OCI-LY7 (cell line): ENCODE data around the gene DBF4B. TPM values are rescaled to one million over a fixed set of nuclear protein-coding genes. Genes with fewer than 3 reads are reported as not detected.

Source experiments
- BruUV-seq: library from RNA; stranded (reverse); fragments of 400-500 nt; replicated peaks from 2 replicates; lab custom pipeline; 2021; lab: Mats Ljungman, UMichigan
- CTCF ChIA-PET: fragments of 300-600 bp; sonication (Branson Sonifier 250); formaldehyde crosslinking; loops from one replicate; lab custom pipeline; 2022; ENCODE audit warnings: antibody characterized with exemption; ENCODE audit not compliant: unreplicated experiment; lab: Charles Lee
- POLR2A ChIA-PET: fragments of 300-600 bp; sonication (Branson Sonifier 250); formaldehyde crosslinking; loops from one replicate; lab custom pipeline; 2022; ENCODE audit warnings: antibody characterized with exemption; lab: Charles Lee
- DNase-seq: peaks from one replicate; pipeline ENCODE4 v3.0.0-alpha.2; 2015; ENCODE audit warnings: low spot score
- H2AFZ ChIP-seq: fragments of 200-600 bp; sonication (generic), shearing (Covaris generic); 2 replicates; pipeline ENCODE4 v1.6.1; 2014; ENCODE audit warnings: mild to moderate bottlenecking, antibody characterized with exemption, low read length, moderate library complexity
- H3K27ac ChIP-seq: fragments of 200-600 bp; sonication (generic); 2 replicates; pipeline ENCODE4 v1.5.1; 2014; ENCODE audit warnings: mixed run types, low read depth, mild to moderate bottlenecking, moderate library complexity, low read length, inconsistent platforms; ENCODE audit not compliant: poor library complexity, severe bottlenecking
- H3K36me3 ChIP-seq: fragments of 200-600 bp; sonication (generic); 2 replicates; pipeline ENCODE4 v1.6.1; 2014; ENCODE audit warnings: mild to moderate bottlenecking, antibody characterized with exemption, low read length, moderate library complexity, mixed read lengths; ENCODE audit not compliant: insufficient read depth
- H3K4me1 ChIP-seq: fragments of 200-600 bp; sonication (generic); 2 replicates; pipeline ENCODE4 v1.5.1; 2014; ENCODE audit warnings: mild to moderate bottlenecking, low read length; ENCODE audit not compliant: insufficient read depth, poor library complexity, severe bottlenecking
- H3K4me2 ChIP-seq: fragments of 200-600 bp; sonication (generic); 2 replicates; pipeline ENCODE4 v1.6.1; 2014; ENCODE audit warnings: mild to moderate bottlenecking, low read length
- H3K4me3 ChIP-seq: fragments of 200-600 bp; sonication (generic); 2 replicates; pipeline ENCODE4 v1.5.1; 2014; ENCODE audit warnings: mild to moderate bottlenecking, low read depth, low read length; ENCODE audit not compliant: poor library complexity, severe bottlenecking
- H3K79me2 ChIP-seq: fragments of 200-600 bp; sonication (generic); 2 replicates; pipeline ENCODE4 v1.6.1; 2016; ENCODE audit warnings: low read depth, mild to moderate bottlenecking, low read length, moderate library complexity, mixed read lengths; ENCODE audit not compliant: insufficient read depth
- H3K9me2 ChIP-seq: fragments of 200-600 bp; sonication (generic); 2 replicates; pipeline ENCODE4 v1.6.1; 2016; ENCODE audit warnings: mild to moderate bottlenecking, low read length, mixed read lengths; ENCODE audit not compliant: insufficient read depth
- H3K9me3 ChIP-seq: fragments of 200-600 bp; sonication (generic); 2 replicates; pipeline ENCODE4 v1.6.1; 2014; ENCODE audit warnings: mild to moderate bottlenecking, mixed run types, low read length, mixed read lengths
- H4K20me1 ChIP-seq: fragments of 200-600 bp; sonication (generic); 2 replicates; pipeline ENCODE4 v1.6.1; 2014; ENCODE audit warnings: mild to moderate bottlenecking, antibody characterized with exemption, low read length, moderate library complexity, mixed read lengths; ENCODE audit not compliant: insufficient read depth
- EZH2phosphoT487 ChIP-seq: fragments of 200-600 bp; sonication (generic); IDR thresholded peaks from 2 replicates; pipeline ENCODE4 v1.6.1; 2018; ENCODE audit warnings: low read depth, borderline replicate concordance, mild to moderate bottlenecking, mixed run types, antibody characterized with exemption, low read length, moderate library complexity, mixed read lengths
- intact Hi-C: fragments of 100-400 bp; cut with micrococcal nuclease; formaldehyde crosslinking; loops from one replicate; pipeline ENCODE4 v1.10.0; 2022; ENCODE audit not compliant: unreplicated experiment
- total RNA-seq, 2 experiments: library from RNA; depleted of rRNA in 1 of 2; stranded (reverse); fragments of >200 nt in 1 of 2; shearing (Covaris generic) in 1 of 2; gene quantifications; 2 replicates each; pipeline ENCODE4 v1.2.3, GENCODE V29; 2014 to 2022
- TF ChIP-seq, protein P1 (sequence below): fragments of 200-600 bp; sonication (generic); conservative IDR thresholded peaks from 2 replicates; pipeline ENCODE4 v1.5.1; 2014; ENCODE audit warnings: mild to moderate bottlenecking, antibody characterized with exemption, low read length, moderate library complexity, mixed read lengths

DBF4B gene
- total RNA-seq, 2 experiments from 2014 or later: 18.1 to 45.8 TPM

- no peaks in the 10 kb centered on the region for H3K36me3 ChIP-seq
- no peaks in the 10 kb centered on the region for H3K79me2 ChIP-seq
- intact Hi-C loops: no loop called here
- peaks cover 15% of the 10 kb centered on the region for H3K4me1 ChIP-seq
- H3K9me2 ChIP-seq: no peaks in the 10 kb centered on the region
- no peak overlapping the region for H3K27ac ChIP-seq
- CTCF ChIA-PET: interaction anchor here (0.6 kb wide), 1 partner anchor 49 kb away, joined by 3 read pairs; the partner anchor contains the start of gene GJC1
- no peaks in the 10 kb centered on the region for H3K9me3 ChIP-seq
- no peak for DNase-seq
- POLR2A ChIA-PET: interaction anchor here (0.5 kb wide), 1 partner anchor 421 kb away, joined by 4 read pairs; no protein-coding TSS in a partner anchor
- no TSS peak for BruUV-seq
- no peak overlapping the region for H3K4me2 ChIP-seq
- H4K20me1 ChIP-seq: no peaks in the 10 kb centered on the region
- no peak for TF ChIP-seq EZH2phosphoT487
- H2AFZ ChIP-seq: no peak overlapping the region
- H3K4me3 ChIP-seq: no peak overlapping the region
Observed at GRCh38 chr17:44780845-44781480, 72.5 kb downstream of the DBF4B start.

GRCh38 chr17:44781551-44782325 lies 73.3 kb downstream of the DBF4B start:
- H3K4me2 ChIP-seq: no peak overlapping the region
- no peaks in the 10 kb centered on the region for H4K20me1 ChIP-seq
- no peaks in the 10 kb centered on the region for H3K36me3 ChIP-seq
- DNase-seq: no peak
- no peak for TF ChIP-seq EZH2phosphoT487
- TF ChIP-seq, protein P1, sequence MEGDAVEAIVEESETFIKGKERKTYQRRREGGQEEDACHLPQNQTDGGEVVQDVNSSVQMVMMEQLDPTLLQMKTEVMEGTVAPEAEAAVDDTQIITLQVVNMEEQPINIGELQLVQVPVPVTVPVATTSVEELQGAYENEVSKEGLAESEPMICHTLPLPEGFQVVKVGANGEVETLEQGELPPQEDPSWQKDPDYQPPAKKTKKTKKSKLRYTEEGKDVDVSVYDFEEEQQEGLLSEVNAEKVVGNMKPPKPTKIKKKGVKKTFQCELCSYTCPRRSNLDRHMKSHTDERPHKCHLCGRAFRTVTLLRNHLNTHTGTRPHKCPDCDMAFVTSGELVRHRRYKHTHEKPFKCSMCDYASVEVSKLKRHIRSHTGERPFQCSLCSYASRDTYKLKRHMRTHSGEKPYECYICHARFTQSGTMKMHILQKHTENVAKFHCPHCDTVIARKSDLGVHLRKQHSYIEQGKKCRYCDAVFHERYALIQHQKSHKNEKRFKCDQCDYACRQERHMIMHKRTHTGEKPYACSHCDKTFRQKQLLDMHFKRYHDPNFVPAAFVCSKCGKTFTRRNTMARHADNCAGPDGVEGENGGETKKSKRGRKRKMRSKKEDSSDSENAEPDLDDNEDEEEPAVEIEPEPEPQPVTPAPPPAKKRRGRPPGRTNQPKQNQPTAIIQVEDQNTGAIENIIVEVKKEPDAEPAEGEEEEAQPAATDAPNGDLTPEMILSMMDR: no peak
- H3K9me2 ChIP-seq: no peaks in the 10 kb centered on the region
- H2AFZ ChIP-seq: no peak overlapping the region
- POLR2A ChIA-PET: interaction anchor here (0.5 kb wide), 1 partner anchor 186 kb away, joined by 4 read pairs; the partner anchor contains the start of gene C1QL1
- intact Hi-C loops: no loop called here
- BruUV-seq: no TSS peak
- H3K4me3 ChIP-seq: no peak overlapping the region
- no peak overlapping the region for H3K27ac ChIP-seq
- CTCF ChIA-PET: interaction anchor here (0.6 kb wide), 1 partner anchor 48 kb away, joined by 3 read pairs; the partner anchor contains the start of gene GJC1
- H3K9me3 ChIP-seq: no peaks in the 10 kb centered on the region
- peaks cover 9% of the 10 kb centered on the region for H3K4me1 ChIP-seq
- H3K79me2 ChIP-seq: no peaks in the 10 kb centered on the region

DNA sequence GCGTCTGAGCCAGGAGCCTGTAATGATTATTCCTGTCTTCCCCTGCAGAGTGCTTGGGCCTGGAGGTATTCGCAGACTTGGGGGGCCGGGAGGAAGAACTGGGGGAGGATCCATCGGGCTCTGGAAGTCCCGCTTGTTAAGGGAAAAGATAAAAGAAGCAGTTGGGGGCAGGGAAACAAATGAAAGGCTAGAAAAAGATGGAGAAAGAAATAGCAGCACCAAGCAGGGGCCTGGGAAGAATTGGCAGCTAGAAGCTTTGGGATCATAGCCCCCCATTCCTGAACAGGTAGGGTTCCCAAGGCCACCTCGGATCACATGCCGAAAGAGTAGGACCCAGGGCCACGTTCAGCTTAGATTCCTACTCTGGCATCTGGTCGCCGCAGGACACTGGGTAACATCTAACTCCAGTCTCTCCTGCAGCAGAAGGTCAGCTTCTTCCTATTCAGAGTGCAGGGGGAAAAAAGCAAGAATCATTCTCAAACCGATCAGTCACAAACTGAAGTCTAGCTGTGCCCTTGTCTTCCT lies 73.9 kb downstream of the DBF4B start:
- no TSS peak for BruUV-seq
- ChIA-PET CTCF (no interaction called here), POLR2A (interaction anchor here (0.5 kb wide), 1 partner anchor 186 kb away, joined by 4 read pairs; the partner anchor contains the start of gene C1QL1)
- no peaks in the 10 kb centered on the region for H3K9me2 ChIP-seq
- TF ChIP-seq, protein P1: no peak
- no peak for TF ChIP-seq EZH2phosphoT487
- H2AFZ ChIP-seq: no peak overlapping the region
- H3K4me1 ChIP-seq: peaks cover 9% of the 10 kb centered on the region
- no peaks in the 10 kb centered on the region for H4K20me1 ChIP-seq
- no peak for DNase-seq
- H3K27ac ChIP-seq: no peak overlapping the region
- no peaks in the 10 kb centered on the region for H3K79me2 ChIP-seq
- no peaks in the 10 kb centered on the region for H3K36me3 ChIP-seq
- no peaks in the 10 kb centered on the region for H3K9me3 ChIP-seq
- intact Hi-C loops: no loop called here
- H3K4me2 ChIP-seq: no peak overlapping the region
- H3K4me3 ChIP-seq: no peak overlapping the region
